Hematopoietic multipotent progenitor cell treated with erythropoietin and hydrocortisone succinate and interleukin-3 and kit ligand, for 4 days (in vitro differentiated cells): ENCODE data around the gene RPL10.

Source experiments
- DNase-seq: peaks from one replicate; pipeline ENCODE4 v3.0.0-alpha.2; 2015

Gene RPL10

GRCh38 chrX:154401045-154401799 lies 3.0 kb downstream of the RPL10 start:
- DNase-seq, result peak; percentile 57

GRCh38 chrX:154401918-154402621 lies 3.9 kb downstream of the RPL10 start:
- DNase-seq, result peak; percentile 26

GRCh38 chrX:154402622-154403127 lies 4.5 kb downstream of the RPL10 start:
- DNase-seq, result no peak

GRCh38 chrX:154403192-154403591 lies 5.0 kb downstream of the RPL10 start:
- DNase-seq, result no peak

GRCh38 chrX:154403858-154404257 lies 5.7 kb downstream of the RPL10 start:
- DNase-seq, result no peak

GRCh38 chrX:154404625-154405192 lies 6.5 kb downstream of the RPL10 start:
- no peak for DNase-seq

GRCh38 chrX:154408659-154409221 lies 10.6 kb downstream of the RPL10 start:
- DNase-seq, result no peak

- peak; percentile 91 for DNase-seq
Measured at GRCh38 chrX:154409222-154409871, 11.2 kb downstream of the RPL10 start, which contains the start of gene DNASE1L1. DNASE1L1 (minus strand) TSS chrX:154409254; CDS start chrX:154405568, 3,686 bp downstream.

GRCh38 chrX:154411981-154412340 lies 13.8 kb downstream of the RPL10 start:
- peak; percentile 76 for DNase-seq

- DNase-seq, result peak; percentile 72
Measured at GRCh38 chrX:154412468-154412867, 14.3 kb downstream of the RPL10 start.

- no peak for DNase-seq
Measured at GRCh38 chrX:154413142-154413541, 15.0 kb downstream of the RPL10 start.

GRCh38 chrX:154417157-154417556 lies 19.0 kb downstream of the RPL10 start:
- DNase-seq, result no peak

GRCh38 chrX:154419189-154419588 lies 21.0 kb downstream of the RPL10 start:
- no peak for DNase-seq

- no peak for DNase-seq
Measured at GRCh38 chrX:154419688-154420401, 21.7 kb downstream of the RPL10 start.

- no peak for DNase-seq
Measured at GRCh38 chrX:154420402-154420756, 22.2 kb downstream of the RPL10 start.

- DNase-seq, result no peak
Measured at GRCh38 chrX:154426916-154427770, 29.0 kb downstream of the RPL10 start.

GRCh38 chrX:154428176-154429171 lies 30.3 kb downstream of the RPL10 start, which contains the start of gene ATP6AP1:
ATP6AP1 (plus strand) TSS chrX:154428677; CDS start chrX:154428693, 16 bp downstream.
- peak; percentile 96 for DNase-seq

- DNase-seq, result no peak
Measured at GRCh38 chrX:154429711-154430110, 31.5 kb downstream of the RPL10 start.

- peak; percentile 51 for DNase-seq
Measured at GRCh38 chrX:154430479-154430878, 32.3 kb downstream of the RPL10 start.

- DNase-seq, result peak; percentile 61
Measured at GRCh38 chrX:154430916-154431315, 32.7 kb downstream of the RPL10 start.
